ENCODE results near the gene PTN.

PTN gene

GRCh38 chr7:137366995-137367394 lies 23.5 kb upstream of the PTN start (continued):
- TF ChIP-seq ZFHX2 (tag by site-specific recombination; conservative IDR thresholded peaks at IDR 0.05) (no peak), ZNF768 (tag by site-specific recombination; IDR thresholded peaks at IDR 0.05) (no peak), ZNF645 (tag by site-specific recombination; IDR thresholded peaks at IDR 0.05) (no peak), HOXD13 (CRISPR knock-in tag; IDR thresholded peaks at IDR 0.05; ENCODE audit: borderline replicate concordance) (no peak), ZBTB1 (tag by site-specific recombination; IDR thresholded peaks at IDR 0.05) (no peak), SCRT2 (tag by site-specific recombination; IDR thresholded peaks at IDR 0.05) (no peak), ATF2 (tag by site-specific recombination; IDR thresholded peaks at IDR 0.05; ENCODE audit: low read depth) (no peak), ZNF366 (tag by site-specific recombination; conservative IDR thresholded peaks at IDR 0.05) (no peak)
- TF ChIP-seq, protein P1, sequence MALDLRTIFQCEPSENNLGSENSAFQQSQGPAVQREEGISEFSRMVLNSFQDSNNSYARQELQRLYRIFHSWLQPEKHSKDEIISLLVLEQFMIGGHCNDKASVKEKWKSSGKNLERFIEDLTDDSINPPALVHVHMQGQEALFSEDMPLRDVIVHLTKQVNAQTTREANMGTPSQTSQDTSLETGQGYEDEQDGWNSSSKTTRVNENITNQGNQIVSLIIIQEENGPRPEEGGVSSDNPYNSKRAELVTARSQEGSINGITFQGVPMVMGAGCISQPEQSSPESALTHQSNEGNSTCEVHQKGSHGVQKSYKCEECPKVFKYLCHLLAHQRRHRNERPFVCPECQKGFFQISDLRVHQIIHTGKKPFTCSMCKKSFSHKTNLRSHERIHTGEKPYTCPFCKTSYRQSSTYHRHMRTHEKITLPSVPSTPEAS (tag by site-specific recombination; IDR thresholded peaks at IDR 0.05): no peak

GRCh38 chr7:137363683-137364082 lies 20.1 kb upstream of the PTN start:
- TF ChIP-seq ZBTB49 (tag by site-specific recombination; IDR thresholded peaks at IDR 0.05; ENCODE audit: low read depth) (no peak), YY1 (tag by site-specific recombination; IDR thresholded peaks at IDR 0.05) (no peak), ZNF157 (tag by site-specific recombination; IDR thresholded peaks at IDR 0.05) (no peak), FEZF1 (tag by site-specific recombination; IDR thresholded peaks at IDR 0.05) (no peak), REST (tag by site-specific recombination; IDR thresholded peaks at IDR 0.05) (no peak), KLF9 (tag by site-specific recombination; IDR thresholded peaks at IDR 0.05; ENCODE audit: low read depth) (no peak), ZBTB7A (tag by site-specific recombination; IDR thresholded peaks at IDR 0.05; ENCODE audit: low read depth) (no peak), ZNF843 (tag by site-specific recombination; IDR thresholded peaks at IDR 0.05) (no peak), ZNF529 (tag by site-specific recombination; IDR thresholded peaks at IDR 0.05; ENCODE audit: insufficient replicate concordance) (no peak), ATF2 (tag by site-specific recombination; IDR thresholded peaks at IDR 0.05; ENCODE audit: low read depth) (no peak), ZNF768 (tag by site-specific recombination; IDR thresholded peaks at IDR 0.05) (no peak), ZNF354C (tag by site-specific recombination; IDR thresholded peaks at IDR 0.05; ENCODE audit: borderline replicate concordance, low read depth) (no peak), ZNF433 (tag by site-specific recombination; IDR thresholded peaks at IDR 0.05; ENCODE audit: low read depth) (no peak)

More at GRCh38 chr7:137363683-137364082, 20.1 kb upstream of the PTN start:
- H3K9me3 ChIP-seq (ENCODE audit: control insufficient read depth, insufficient read depth, low read depth, low read length): no peaks in the 10 kb centered on the region
- CTCF ChIA-PET: no interaction called here
- no peaks in the 10 kb centered on the region for H3K36me3 ChIP-seq (ENCODE audit: control insufficient read depth in 2 of 2, insufficient read depth in 1 of 2, low read length in 2 of 2)
- POLR2A ChIA-PET: no interaction called here
- no peak overlapping the region for H3K27ac ChIP-seq (ENCODE audit: extremely low read depth, low read depth, low read length)
- no peaks in the 10 kb centered on the region for H3K4me1 ChIP-seq (ENCODE audit: control insufficient read depth, insufficient read depth, low read length)
- H3K4me3 ChIP-seq (ENCODE audit: low read depth, low read length): no peak overlapping the region

All from HEK293 (cell line).